Peyer's patch (tissue), 4 donors: ENCODE measurements around the gene MYO15B. TPM values are rescaled to one million over a fixed set of nuclear protein-coding genes. Genes with fewer than 3 reads are reported as not detected.

Experiments used
- DNase-seq, 3 donors: peaks; one replicate each; pipeline ENCODE4 v3.0.0-alpha.2; 2017 to 2019
- H3K27ac ChIP-seq, 4 donors: fragments of 200-600 bp; sonication (generic); one replicate each; pipeline ENCODE4 v1.5.1; 2016 to 2019
- H3K27me3 ChIP-seq, 2 donors: fragments of 200-600 bp; sonication (generic); one replicate each; pipeline ENCODE4 v1.5.1; 2019
- H3K36me3 ChIP-seq, 3 donors: fragments of 200-600 bp; sonication (generic); one replicate each; pipeline ENCODE4 v1.5.1; 2016 to 2019
- H3K4me1 ChIP-seq, 4 donors: fragments of 200-600 bp; sonication (generic); one replicate each; pipeline ENCODE4 v1.5.1; 2016 to 2019
- H3K4me3 ChIP-seq, 4 donors: fragments of 200-600 bp; sonication (generic); 1 replicate in 3 of 4; 2 replicates in 1 of 4; pipeline ENCODE4 v1.5.1; 2016 to 2019; ENCODE audit warnings: mild to moderate bottlenecking in 1 of 4
- H3K9me3 ChIP-seq, 4 donors: fragments of 200-600 bp; sonication (generic); one replicate each; pipeline ENCODE4 v1.5.1; 2016 to 2019; ENCODE audit warnings: mild to moderate bottlenecking in 1 of 4
- CTCF ChIP-seq, 6 experiments: fragments of 450-650 bp in 4 of 6; fragments of 200-600 bp in 2 of 6; sonication (generic) in 1 of 6; IDR thresholded peaks; one replicate each; pipeline ENCODE4 v1.5.1; 2017 to 2019; ENCODE audit warnings: antibody characterized with exemption in 6 of 6, mild to moderate bottlenecking in 3 of 6, moderate library complexity in 1 of 6
- POLR2A ChIP-seq, 2 donors: fragments of 450-650 bp; IDR thresholded peaks; one replicate each; pipeline ENCODE4 v1.5.1; 2017; ENCODE audit warnings: antibody characterized with exemption in 2 of 2, mild to moderate bottlenecking in 2 of 2, moderate library complexity in 2 of 2
- total RNA-seq, 4 donors: library from RNA; depleted of rRNA; stranded (reverse); fragments of >200 nt; gene quantifications; one replicate each; pipeline ENCODE4 v1.1.0, GENCODE V29; 2016

Gene MYO15B
- total RNA-seq, 4 donors from 2014 or later: 552 to 2,671 (median 1,951) TPM

GRCh38 chr17:75661531-75661930, 73.9 kb downstream of the MYO15B start:
- Histone ChIP-seq H3K4me3 (no peak overlapping the region), H3K36me3 (peaks cover 0 to 43% (median 0%) of the 10 kb centered on the region in 3 donors), H3K27me3 (no peaks in the 10 kb centered on the region), H3K9me3 (no peaks in the 10 kb centered on the region), H3K27ac (no peak overlapping the region), H3K4me1 (peaks cover 0 to 10% (median 2%) of the 10 kb centered on the region in 4 donors)
- no peak for DNase-seq
- TF ChIP-seq POLR2A (IDR thresholded peaks at IDR 0.05) (no peak), CTCF (IDR thresholded peaks at IDR 0.05) (no peak)

GRCh38 chr17:75662511-75662910, 74.9 kb downstream of the MYO15B start:
- peaks cover 0 to 10% (median 3%) of the 10 kb centered on the region in 4 donors for H3K4me1 ChIP-seq
- H3K27ac ChIP-seq: no peak overlapping the region
- peaks cover 0 to 34% (median 0%) of the 10 kb centered on the region in 3 donors for H3K36me3 ChIP-seq
- no peak for DNase-seq
- no peaks in the 10 kb centered on the region for H3K9me3 ChIP-seq
- no peaks in the 10 kb centered on the region for H3K27me3 ChIP-seq
- no peak overlapping the region for H3K4me3 ChIP-seq
- TF ChIP-seq POLR2A (IDR thresholded peaks at IDR 0.05) (no peak), CTCF (IDR thresholded peaks at IDR 0.05) (no peak)

GRCh38 chr17:75664099-75664549, 76.5 kb downstream of the MYO15B start:
- Histone ChIP-seq H3K4me1 (peaks cover 0 to 21% (median 6%) of the 10 kb centered on the region in 4 donors), H3K36me3 (peaks cover 0 to 31% (median 0%) of the 10 kb centered on the region in 3 donors), H3K27ac (peak overlapping the region in 1 of 4 donors; percentile 66), H3K9me3 (no peaks in the 10 kb centered on the region), H3K4me3 (no peak overlapping the region), H3K27me3 (no peaks in the 10 kb centered on the region)
- DNase-seq: peak in 1 of 3 donors; percentile 51
- TF ChIP-seq POLR2A (IDR thresholded peaks at IDR 0.05) (no peak), CTCF (IDR thresholded peaks at IDR 0.05) (no peak)

GRCh38 chr17:75665981-75666380, 78.4 kb downstream of the MYO15B start:
- no peak for TF ChIP-seq POLR2A (IDR thresholded peaks at IDR 0.05)
- no peak for TF ChIP-seq CTCF (IDR thresholded peaks at IDR 0.05)
- Histone ChIP-seq H3K4me1 (peaks cover 0 to 26% (median 6%) of the 10 kb centered on the region in 4 donors), H3K27ac (no peak overlapping the region), H3K4me3 (peak overlapping the region in 2 of 4 donors; percentile 95 to 98), H3K27me3 (no peaks in the 10 kb centered on the region), H3K9me3 (no peaks in the 10 kb centered on the region), H3K36me3 (peaks cover 0 to 39% (median 0%) of the 10 kb centered on the region in 3 donors)
- no peak for DNase-seq

- H3K27me3 ChIP-seq: no peaks in the 10 kb centered on the region
- H3K4me3 ChIP-seq: peak within 1 kb of the TSS; percentile 85 to 98 (median 92)
- peaks cover 0 to 42% (median 0%) of the 10 kb centered on the region in 3 donors for H3K36me3 ChIP-seq
- H3K4me1 ChIP-seq: peaks cover 0 to 26% (median 6%) of the 10 kb centered on the region in 4 donors
- TF ChIP-seq POLR2A (IDR thresholded peaks at IDR 0.05) (peak; percentile 83 to 85), CTCF (IDR thresholded peaks at IDR 0.05) (peak in 1 of 6 experiments; percentile 3)
- peak within 1 kb of the TSS; percentile 81 to 91 (median 86) for H3K27ac ChIP-seq
- peak; percentile 96 to 99 (median 99) for DNase-seq
- no peaks in the 10 kb centered on the region for H3K9me3 ChIP-seq
These were observed 79.6 kb downstream of the MYO15B start, which contains the start of the genes RECQL5 and SAP30BP for GRCh38 chr17:75666959-75667790. Gene RECQL5 (minus strand): TSS chr17:75667154. CDS start chr17:75666557, 597 bp downstream. Gene SAP30BP (plus strand): TSS chr17:75667338. CDS start chr17:75667373, 35 bp downstream.
